GM21447 (cell line): ENCODE data around the gene SLC27A5.
A peak's percentile ranks its signal among the peaks of the same experiment; 100 is the strongest.

ENCODE experiments used
- ATAC-seq: cut with Tn5 transposase; IDR thresholded peaks from one replicate; pipeline ENCODE4 v1.9.1; 2021; ENCODE audit not compliant: unreplicated experiment

SLC27A5 gene, protein sequence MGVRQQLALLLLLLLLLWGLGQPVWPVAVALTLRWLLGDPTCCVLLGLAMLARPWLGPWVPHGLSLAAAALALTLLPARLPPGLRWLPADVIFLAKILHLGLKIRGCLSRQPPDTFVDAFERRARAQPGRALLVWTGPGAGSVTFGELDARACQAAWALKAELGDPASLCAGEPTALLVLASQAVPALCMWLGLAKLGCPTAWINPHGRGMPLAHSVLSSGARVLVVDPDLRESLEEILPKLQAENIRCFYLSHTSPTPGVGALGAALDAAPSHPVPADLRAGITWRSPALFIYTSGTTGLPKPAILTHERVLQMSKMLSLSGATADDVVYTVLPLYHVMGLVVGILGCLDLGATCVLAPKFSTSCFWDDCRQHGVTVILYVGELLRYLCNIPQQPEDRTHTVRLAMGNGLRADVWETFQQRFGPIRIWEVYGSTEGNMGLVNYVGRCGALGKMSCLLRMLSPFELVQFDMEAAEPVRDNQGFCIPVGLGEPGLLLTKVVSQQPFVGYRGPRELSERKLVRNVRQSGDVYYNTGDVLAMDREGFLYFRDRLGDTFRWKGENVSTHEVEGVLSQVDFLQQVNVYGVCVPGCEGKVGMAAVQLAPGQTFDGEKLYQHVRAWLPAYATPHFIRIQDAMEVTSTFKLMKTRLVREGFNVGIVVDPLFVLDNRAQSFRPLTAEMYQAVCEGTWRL

DNA sequence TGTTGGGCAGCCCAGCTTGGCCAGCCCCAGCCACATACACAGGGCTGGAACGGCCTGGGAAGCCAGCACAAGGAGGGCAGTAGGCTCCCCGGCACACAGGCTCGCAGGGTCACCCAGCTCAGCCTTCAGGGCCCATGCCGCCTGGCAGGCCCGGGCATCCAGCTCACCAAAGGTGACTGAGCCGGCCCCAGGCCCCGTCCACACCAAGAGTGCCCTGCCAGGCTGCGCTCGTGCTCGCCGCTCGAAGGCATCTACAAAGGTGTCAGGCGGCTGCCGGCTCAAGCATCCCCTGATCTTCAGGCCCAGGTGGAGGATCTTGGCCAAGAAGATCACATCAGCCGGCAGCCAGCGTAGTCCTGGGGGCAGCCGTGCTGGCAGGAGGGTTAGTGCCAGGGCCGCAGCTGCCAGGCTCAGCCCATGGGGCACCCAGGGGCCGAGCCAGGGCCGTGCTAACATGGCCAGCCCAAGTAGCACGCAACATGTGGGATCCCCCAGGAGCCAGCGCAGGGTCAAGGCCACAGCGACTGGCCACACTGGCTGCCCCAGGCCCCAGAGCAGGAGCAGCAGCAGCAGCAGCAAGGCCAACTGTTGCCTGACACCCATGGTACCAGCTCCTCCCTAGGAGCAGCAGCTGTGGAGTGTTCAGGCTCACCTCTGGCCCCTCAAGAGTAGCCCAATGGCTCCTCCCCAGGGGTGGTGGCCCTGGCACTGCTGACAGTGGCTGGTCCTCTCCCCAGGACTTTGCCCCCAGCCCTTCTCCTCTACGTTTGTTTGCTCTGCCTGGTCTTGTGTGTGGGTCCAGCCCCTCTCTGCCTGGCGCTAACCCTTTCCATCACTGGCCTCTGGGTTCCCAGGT, at the start of gene SLC27A5:
Gene SLC27A5, minus strand, starts transcription at position 640 of the 856 bp plus-strand sequence. Its CDS starts 37 bp downstream, at position 603.
- ATAC-seq: no peak

DNA sequence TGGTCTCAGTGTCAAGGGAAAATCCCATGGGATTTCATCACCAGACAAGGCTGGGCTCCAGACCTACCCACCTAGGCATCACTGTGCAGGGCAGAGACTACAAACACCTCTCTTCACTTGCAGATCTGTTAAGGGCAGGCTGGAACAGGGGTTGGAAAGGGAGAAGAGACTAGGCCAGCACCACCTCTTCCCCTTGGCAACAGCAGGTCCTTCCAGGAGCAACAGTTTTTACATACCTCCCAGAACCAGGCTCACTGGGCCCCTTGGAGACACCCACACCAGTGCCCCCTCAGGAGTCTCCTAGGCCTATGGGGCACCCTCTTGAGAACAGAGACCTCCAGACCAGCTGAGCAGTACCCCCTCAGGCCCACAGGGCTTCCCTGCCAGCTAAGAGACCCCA, 49.1 kb upstream of the SLC27A5 start:
- ATAC-seq: no peak

- ATAC-seq: no peak
These were observed 48.5 kb upstream of the SLC27A5 start for GRCh38 chr19:58560007-58560887.

DNA sequence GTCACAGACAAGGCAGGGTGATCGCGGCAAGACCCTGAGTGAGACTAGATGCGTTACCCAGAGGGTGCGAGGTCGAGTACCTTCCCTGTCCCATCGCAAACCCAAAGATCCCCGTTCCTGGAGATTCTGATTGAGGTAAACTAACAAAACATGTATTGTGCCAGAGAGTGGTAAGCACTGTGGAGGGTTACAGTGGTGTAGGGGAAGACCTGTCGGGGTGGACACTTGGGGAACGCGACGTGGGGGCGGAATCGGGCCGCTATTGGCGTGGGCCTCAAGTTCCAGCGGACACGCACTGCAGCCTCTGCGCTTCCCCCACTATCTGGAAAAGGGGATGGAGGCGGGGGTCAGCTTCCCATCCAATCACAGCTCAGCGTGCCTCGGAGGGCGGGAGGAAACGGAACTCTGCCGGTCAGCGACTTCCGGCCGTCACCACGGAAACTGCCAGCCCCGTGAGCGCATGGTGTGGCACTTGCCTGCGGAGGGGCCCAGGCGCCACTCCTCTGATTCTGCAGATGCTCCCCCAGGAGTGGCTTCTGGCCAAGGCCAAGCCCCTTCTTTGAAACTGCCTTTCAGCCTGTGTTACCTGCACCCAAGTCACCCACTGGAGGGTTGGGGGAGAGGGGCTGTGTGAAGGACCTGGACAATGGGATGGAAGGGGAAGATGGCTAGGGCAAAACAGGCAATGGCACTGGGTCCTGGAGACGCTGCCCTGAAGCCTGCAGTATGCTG, 47.6 kb upstream of the SLC27A5 start:
- peak; percentile 33 for ATAC-seq

GRCh38 chr19:58558623-58559274, 47.0 kb upstream of the SLC27A5 start:
- peak; percentile 47 for ATAC-seq

DNA sequence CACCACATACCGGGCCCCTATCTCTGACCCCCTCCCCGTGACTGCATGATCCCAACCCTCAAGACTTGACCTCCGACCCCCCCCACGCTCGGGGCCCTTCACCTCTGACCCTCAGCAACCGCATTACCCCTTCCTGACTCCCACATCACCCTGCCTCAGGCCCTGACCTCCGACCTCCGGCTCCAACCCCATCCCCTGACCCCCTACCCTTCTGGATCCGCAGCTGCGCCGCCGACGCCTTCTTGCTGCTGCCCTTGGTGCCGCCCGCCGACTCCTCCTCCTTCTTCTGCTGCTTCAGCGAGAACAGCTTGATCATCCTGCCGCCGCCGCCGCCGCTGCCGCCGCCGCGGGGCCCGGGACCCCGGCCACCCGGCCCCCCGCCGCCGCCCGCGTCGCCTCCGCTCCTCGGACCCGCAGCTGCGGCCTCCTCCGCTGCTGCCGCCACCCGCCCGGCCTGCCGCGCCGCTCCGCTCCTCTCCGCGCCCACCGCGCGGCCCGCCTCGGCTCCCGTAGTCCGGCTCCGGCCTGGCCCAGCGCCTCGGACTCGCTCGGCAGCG, 46.4 kb upstream of the SLC27A5 start, which contains the start of gene UBE2M:
Gene UBE2M, minus strand, starts transcription at position 546 of the 557 bp plus-strand sequence. Its CDS starts 230 bp downstream, at position 316.
- ATAC-seq: no peak

DNA sequence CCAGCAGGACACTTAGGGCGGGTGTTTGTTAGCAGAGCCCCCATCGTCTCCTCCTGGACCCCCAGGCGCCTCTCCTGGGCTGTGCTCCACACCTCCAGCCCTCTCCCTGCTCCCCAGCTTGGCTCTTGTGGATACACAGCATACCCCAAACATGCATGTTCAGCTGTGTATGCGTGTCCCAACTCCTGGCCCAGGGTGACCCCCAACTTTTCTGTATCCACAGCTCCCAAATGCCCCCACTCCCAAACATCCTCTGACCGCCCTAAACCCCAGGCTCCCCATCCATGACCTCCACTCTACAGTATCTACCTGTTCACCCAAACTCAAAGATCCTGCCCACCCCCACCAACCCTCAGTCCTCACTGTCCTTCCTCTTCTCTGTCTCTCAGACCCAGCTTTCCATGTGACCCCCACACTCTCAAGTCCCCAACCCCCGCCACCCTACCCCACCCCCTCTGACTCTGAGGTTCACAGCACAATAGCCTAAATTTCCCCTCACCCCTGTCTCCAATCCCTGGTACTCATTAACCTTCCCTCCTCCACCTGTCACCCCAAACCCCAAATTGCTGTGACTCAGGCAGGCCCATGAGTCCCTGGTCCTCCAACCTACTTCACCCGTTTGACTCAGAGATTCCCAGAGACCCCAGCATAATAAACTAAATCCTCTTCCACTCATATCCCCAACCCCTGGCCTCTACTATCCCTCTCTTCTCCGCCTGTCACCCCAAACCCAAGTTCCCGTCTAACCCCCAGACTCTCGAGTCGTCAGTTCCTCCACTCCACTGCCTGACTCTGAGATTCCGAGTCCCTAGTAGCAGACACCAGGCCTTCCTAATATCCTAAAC, 45.7 kb upstream of the SLC27A5 start:
- ATAC-seq: no peak

GRCh38 chr19:58556622-58557220, 44.9 kb upstream of the SLC27A5 start:
- no peak for ATAC-seq

DNA sequence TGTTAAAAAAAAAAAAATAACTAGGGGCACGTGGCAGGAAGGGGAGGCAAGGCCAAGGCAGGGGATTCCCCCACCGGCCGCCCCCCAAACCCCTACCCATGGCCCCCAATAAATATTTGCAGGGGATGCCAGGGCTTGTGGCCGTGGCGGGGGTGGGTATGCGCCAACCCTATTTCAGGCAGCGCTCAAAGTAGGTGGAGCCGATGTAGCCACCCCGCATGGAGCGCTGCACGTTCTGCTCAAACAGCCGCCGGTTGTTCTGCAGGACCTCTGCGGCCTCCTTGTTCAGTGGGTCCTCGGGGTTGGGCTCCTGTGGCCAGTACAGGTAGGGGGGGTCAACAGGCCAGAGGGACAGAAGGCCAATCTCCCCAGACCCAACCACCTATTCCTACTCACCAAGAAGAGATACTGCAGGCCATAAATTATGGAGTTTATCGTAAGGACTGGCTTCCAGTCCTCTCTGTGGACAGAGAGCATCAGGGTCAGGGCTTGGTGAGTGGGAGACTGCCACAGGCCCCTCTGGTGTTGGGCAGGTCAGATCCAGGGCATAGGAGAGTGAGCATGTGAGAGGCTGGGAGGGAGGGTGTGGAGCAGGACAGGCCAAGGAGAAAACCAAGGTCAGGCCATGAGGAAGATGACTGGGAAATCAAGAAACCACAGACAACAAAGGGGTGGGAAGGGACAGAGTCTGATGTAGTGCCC, 44.3 kb upstream of the SLC27A5 start:
- no peak for ATAC-seq

- no peak for ATAC-seq
These were observed 43.6 kb upstream of the SLC27A5 start for GRCh38 chr19:58555369-58555885.

DNA sequence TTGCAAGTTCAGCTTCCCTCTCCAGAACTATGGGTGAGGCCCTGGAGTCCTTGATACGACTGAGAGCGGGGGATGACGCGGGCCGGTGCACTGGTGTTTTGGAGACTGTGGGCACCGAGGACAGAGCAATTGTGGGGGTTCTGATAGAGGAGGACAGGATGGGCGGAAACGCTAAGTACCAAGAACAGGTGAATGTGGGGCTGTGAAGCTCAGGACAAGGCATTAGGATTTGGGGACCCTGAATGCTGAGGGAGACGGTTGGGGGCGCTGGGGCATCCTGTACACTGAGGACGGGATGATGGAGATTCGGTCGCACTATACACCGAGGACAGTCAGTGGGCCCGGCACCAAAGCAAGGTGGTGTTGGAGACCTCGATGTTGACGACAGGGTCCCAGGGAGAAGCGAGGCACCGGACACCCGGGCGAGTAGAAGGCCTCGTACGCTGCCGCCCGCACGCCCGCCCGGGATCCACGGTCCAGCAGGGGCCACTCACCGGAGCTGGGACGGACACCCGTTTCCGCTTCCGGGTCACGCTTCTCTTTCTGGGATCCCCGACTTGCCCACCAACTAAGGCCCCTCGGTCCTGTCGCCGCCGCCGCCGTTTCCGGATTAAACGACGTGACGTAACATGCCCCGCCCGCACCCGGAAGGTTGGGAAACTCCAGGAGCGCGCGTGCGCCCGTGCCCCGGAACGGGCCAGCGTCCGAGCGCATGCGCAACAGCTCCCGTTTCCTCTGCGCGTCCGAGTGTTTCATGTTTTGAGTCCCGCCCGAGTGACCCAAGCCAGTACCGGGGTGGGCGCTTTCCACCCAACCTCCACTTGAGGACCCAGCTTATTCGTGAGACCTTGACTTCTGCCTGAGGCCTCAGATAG, 42.9 kb upstream of the SLC27A5 start, which contains the start of gene CHMP2A:
Gene CHMP2A, minus strand, starts transcription at position 612 of the 875 bp plus-strand sequence. CDS start 893 bp downstream, outside the sequence.
- ATAC-seq: no peak

DNA sequence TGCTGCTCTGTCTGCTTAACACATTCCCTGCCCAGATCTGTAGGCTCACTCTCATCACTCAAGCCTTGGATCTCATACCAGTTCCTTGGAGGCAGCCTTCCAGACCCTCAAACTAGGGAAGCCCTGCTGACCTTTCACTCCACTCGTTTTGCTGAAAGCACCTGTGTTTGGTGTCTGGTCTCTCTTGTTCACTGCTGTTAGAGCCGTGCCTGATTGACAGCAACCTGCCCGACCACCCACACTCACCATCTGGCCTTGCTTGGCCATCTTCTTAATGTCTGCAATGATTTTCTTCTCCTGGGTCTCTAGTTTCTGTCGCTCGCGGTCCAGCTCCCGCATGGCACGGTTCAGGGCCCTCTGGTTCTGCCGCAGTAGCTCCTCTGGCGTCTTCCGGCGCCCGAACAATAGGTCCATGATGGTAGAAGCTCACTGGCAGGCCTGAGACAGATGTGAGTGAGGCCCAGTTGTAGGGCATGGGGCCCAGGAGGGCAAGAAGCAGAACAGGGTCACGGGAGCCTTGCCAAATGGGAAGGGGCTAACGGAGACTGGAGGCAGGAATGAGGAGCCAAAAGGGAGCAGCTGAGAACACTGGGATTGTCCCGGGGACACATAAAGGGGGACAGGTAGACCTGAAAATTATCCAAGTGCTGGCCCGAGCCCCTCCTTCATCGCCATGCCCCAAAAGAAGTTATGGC, 42.2 kb upstream of the SLC27A5 start:
- no peak for ATAC-seq

DNA sequence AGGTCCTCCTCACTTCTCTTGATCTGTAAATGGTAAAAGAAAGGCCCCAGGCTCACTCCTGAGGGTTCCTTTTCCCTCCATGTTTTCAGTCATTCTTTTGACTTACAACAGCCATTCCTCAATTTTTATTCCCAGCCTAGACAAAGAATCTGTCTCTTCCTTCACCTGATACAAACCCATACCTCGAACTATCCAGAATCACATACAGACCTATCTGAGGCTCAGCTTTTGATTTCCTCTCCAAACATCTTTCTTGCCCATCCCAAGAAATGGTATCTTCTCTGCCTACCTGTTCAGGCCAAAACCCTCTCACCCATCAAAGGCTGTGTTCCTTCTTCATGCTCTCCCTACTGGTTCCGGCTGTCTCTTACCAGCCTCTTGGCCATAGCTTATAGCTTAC, 40.9 kb upstream of the SLC27A5 start:
- ATAC-seq: no peak

- no peak for ATAC-seq
These were observed 40.0 kb upstream of the SLC27A5 start for GRCh38 chr19:58551577-58552471.
